HepG2 (cell line): Measurements from ENCODE around the gene FAM3D.

ENCODE experiments used
- IRF2 ChIP-seq: IDR thresholded peaks from 2 replicates; pipeline ENCODE4 v1.6.1; 2018; ENCODE audit warnings: missing genetic modification reagents, missing compliant biosample characterization
- MAFG ChIP-seq: sonication (generic); formaldehyde crosslinking; IDR thresholded peaks from 2 replicates; pipeline ENCODE4 v1.5.1; 2020; ENCODE audit warnings: mild to moderate bottlenecking, missing genetic modification reagents
- MED1 ChIP-seq: sonication (generic); formaldehyde crosslinking; IDR thresholded peaks from 2 replicates; pipeline ENCODE4 v1.4.0; 2020; ENCODE audit warnings: missing genetic modification reagents
- POLR2AphosphoS5 ChIP-seq: IDR thresholded peaks from 2 replicates; pipeline ENCODE4 v1.6.1; 2012; ENCODE audit warnings: low read depth, low read length
- ZNF333 ChIP-seq: sonication (generic); formaldehyde crosslinking; IDR thresholded peaks from 2 replicates; pipeline ENCODE4 v1.4.0; 2020; ENCODE audit warnings: mild to moderate bottlenecking, missing genetic modification reagents, borderline replicate concordance
- ZNF543 ChIP-seq: sonication (generic); formaldehyde crosslinking; IDR thresholded peaks from 2 replicates; pipeline ENCODE4 v1.4.0; 2020; ENCODE audit warnings: mild to moderate bottlenecking, missing genetic modification reagents
- TF ChIP-seq, protein P1 (sequence below), 2 experiments: fragments of 450-650 bp in 1 of 2; sonication (generic) in 1 of 2; formaldehyde crosslinking in 1 of 2; IDR thresholded peaks; 2 replicates each; pipeline versions ENCODE4 v1.6.1 to v1.8.0; 2016 to 2022; ENCODE audit warnings: antibody characterized with exemption in 1 of 2, mild to moderate bottlenecking in 1 of 2, missing genetic modification reagents in 1 of 2
- TF ChIP-seq, protein P2 (sequence below): sonication (generic); formaldehyde crosslinking; IDR thresholded peaks from 2 replicates; pipeline ENCODE4 v1.5.0; 2020; ENCODE audit warnings: mild to moderate bottlenecking, missing genetic modification reagents, moderate library complexity
- TF ChIP-seq, protein P3 (sequence below): IDR thresholded peaks from 2 replicates; pipeline ENCODE4 v1.6.1; 2018; ENCODE audit warnings: missing genetic modification reagents, mild to moderate bottlenecking, missing compliant biosample characterization
- TF ChIP-seq, protein P4 (sequence below): sonication (generic); formaldehyde crosslinking; IDR thresholded peaks from 2 replicates; pipeline ENCODE4 v1.4.0; 2020; ENCODE audit warnings: missing genetic modification reagents

DNA sequence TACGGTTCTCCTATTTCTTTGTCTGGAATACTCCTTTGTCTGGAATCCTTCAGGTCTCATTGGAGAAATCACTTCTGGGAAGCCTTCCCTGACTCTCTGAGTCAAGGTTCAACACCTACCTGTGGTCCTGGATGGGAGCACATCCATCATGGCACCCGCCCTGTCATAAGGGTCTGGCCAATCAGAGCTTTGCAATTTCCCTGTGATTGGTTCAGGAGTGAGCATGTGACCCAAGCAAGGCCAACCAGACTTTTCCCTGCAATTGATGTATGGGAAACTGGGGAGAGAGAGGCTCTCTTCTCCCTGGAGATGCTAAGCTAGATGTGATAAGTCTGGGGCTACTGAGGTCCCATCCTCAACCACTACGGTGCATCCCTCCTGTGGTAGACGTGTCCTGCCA is 8.1 kb downstream of the FAM3D start:
- TF ChIP-seq, protein P1, sequence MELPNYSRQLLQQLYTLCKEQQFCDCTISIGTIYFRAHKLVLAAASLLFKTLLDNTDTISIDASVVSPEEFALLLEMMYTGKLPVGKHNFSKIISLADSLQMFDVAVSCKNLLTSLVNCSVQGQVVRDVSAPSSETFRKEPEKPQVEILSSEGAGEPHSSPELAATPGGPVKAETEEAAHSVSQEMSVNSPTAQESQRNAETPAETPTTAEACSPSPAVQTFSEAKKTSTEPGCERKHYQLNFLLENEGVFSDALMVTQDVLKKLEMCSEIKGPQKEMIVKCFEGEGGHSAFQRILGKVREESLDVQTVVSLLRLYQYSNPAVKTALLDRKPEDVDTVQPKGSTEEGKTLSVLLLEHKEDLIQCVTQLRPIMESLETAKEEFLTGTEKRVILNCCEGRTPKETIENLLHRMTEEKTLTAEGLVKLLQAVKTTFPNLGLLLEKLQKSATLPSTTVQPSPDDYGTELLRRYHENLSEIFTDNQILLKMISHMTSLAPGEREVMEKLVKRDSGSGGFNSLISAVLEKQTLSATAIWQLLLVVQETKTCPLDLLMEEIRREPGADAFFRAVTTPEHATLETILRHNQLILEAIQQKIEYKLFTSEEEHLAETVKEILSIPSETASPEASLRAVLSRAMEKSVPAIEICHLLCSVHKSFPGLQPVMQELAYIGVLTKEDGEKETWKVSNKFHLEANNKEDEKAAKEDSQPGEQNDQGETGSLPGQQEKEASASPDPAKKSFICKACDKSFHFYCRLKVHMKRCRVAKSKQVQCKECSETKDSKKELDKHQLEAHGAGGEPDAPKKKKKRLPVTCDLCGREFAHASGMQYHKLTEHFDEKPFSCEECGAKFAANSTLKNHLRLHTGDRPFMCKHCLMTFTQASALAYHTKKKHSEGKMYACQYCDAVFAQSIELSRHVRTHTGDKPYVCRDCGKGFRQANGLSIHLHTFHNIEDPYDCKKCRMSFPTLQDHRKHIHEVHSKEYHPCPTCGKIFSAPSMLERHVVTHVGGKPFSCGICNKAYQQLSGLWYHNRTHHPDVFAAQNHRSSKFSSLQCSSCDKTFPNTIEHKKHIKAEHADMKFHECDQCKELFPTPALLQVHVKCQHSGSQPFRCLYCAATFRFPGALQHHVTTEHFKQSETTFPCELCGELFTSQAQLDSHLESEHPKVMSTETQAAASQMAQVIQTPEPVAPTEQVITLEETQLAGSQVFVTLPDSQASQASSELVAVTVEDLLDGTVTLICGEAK (IDR thresholded peaks at IDR 0.05): no peak
- TF ChIP-seq, protein P1 (CRISPR knock-in tag; IDR thresholded peaks at IDR 0.05): no peak
- TF ChIP-seq ZNF333 (CRISPR knock-in tag) (no peak), MED1 (CRISPR knock-in tag) (no peak), ZNF543 (CRISPR knock-in tag) (no peak), IRF2 (CRISPR knock-in tag) (no peak), POLR2AphosphoS5 (no peak), MAFG (CRISPR knock-in tag) (no peak)
- TF ChIP-seq, protein P2, sequence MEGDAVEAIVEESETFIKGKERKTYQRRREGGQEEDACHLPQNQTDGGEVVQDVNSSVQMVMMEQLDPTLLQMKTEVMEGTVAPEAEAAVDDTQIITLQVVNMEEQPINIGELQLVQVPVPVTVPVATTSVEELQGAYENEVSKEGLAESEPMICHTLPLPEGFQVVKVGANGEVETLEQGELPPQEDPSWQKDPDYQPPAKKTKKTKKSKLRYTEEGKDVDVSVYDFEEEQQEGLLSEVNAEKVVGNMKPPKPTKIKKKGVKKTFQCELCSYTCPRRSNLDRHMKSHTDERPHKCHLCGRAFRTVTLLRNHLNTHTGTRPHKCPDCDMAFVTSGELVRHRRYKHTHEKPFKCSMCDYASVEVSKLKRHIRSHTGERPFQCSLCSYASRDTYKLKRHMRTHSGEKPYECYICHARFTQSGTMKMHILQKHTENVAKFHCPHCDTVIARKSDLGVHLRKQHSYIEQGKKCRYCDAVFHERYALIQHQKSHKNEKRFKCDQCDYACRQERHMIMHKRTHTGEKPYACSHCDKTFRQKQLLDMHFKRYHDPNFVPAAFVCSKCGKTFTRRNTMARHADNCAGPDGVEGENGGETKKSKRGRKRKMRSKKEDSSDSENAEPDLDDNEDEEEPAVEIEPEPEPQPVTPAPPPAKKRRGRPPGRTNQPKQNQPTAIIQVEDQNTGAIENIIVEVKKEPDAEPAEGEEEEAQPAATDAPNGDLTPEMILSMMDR (CRISPR knock-in tag): no peak
- TF ChIP-seq, protein P3, sequence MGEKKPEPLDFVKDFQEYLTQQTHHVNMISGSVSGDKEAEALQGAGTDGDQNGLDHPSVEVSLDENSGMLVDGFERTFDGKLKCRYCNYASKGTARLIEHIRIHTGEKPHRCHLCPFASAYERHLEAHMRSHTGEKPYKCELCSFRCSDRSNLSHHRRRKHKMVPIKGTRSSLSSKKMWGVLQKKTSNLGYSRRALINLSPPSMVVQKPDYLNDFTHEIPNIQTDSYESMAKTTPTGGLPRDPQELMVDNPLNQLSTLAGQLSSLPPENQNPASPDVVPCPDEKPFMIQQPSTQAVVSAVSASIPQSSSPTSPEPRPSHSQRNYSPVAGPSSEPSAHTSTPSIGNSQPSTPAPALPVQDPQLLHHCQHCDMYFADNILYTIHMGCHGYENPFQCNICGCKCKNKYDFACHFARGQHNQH (CRISPR knock-in tag): no peak
- TF ChIP-seq, protein P4, sequence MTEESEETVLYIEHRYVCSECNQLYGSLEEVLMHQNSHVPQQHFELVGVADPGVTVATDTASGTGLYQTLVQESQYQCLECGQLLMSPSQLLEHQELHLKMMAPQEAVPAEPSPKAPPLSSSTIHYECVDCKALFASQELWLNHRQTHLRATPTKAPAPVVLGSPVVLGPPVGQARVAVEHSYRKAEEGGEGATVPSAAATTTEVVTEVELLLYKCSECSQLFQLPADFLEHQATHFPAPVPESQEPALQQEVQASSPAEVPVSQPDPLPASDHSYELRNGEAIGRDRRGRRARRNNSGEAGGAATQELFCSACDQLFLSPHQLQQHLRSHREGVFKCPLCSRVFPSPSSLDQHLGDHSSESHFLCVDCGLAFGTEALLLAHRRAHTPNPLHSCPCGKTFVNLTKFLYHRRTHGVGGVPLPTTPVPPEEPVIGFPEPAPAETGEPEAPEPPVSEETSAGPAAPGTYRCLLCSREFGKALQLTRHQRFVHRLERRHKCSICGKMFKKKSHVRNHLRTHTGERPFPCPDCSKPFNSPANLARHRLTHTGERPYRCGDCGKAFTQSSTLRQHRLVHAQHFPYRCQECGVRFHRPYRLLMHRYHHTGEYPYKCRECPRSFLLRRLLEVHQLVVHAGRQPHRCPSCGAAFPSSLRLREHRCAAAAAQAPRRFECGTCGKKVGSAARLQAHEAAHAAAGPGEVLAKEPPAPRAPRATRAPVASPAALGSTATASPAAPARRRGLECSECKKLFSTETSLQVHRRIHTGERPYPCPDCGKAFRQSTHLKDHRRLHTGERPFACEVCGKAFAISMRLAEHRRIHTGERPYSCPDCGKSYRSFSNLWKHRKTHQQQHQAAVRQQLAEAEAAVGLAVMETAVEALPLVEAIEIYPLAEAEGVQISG (CRISPR knock-in tag): no peak
